ENCODE data around the gene TAS2R50. TPM values are rescaled to one million over a fixed set of nuclear protein-coding genes. Genes with fewer than 3 reads are reported as not detected.

TAS2R50 gene
- total and polyA plus RNA-seq, 4 donors, result 0.89 to 7.8 TPM; not detected in 2

DNA sequence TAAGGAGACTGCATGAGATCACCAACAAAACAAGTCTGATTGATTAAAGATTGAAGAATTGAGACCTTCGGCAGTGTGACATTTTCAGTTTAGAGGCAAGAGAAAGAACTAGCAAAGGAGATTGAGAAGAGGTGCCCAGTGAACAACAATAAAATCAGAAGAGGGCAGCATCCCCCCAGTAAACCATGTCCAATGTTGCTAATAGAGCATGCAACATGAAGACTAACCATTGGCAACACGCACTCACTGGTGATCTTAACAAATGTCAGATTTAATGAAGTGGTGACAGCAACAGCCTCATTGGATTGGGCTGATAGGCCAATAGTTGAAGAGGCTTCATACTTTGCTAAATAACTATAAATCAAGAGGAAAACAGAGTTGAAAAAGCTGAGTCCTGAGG, 26.9 kb downstream of the TAS2R50 start:
- Histone ChIP-seq H3K27ac (ENCODE audit: low read depth in 1 of 2, low read length in 2 of 2) (no peak overlapping the region), H3K4me3 (ENCODE audit: low read depth in 1 of 3, low read length in 3 of 3) (no peak overlapping the region), H3K27me3 (ENCODE audit: control insufficient read depth in 4 of 4, insufficient read depth in 4 of 4, low read length in 3 of 4) (no peaks in the 10 kb centered on the region), H3K36me3 (ENCODE audit: control insufficient read depth in 4 of 4, insufficient read depth in 3 of 4, low read depth in 1 of 4, low read length in 3 of 4) (no peaks in the 10 kb centered on the region), H3K9me3 (ENCODE audit: control insufficient read depth in 4 of 4, low read length in 3 of 4) (no peaks in the 10 kb centered on the region), H3K9ac (ENCODE audit: low read depth in 1 of 2, low read length in 2 of 2) (no peak overlapping the region), H3K4me1 (ENCODE audit: control insufficient read depth in 4 of 4, insufficient read depth in 4 of 4, low read length in 3 of 4) (no peaks in the 10 kb centered on the region)
- DNase-seq (ENCODE audit: low spot score), result no peak
- TF ChIP-seq RXRA (IDR thresholded peaks at IDR 0.05), result no peak
- TF ChIP-seq NR2F2 (IDR thresholded peaks at IDR 0.05), result no peak
- no peak for TF ChIP-seq GABPA (IDR thresholded peaks at IDR 0.05 in 1 of 2, conservative IDR thresholded peaks at IDR 0.05 in 1 of 2)
- TF ChIP-seq RAD21 (IDR thresholded peaks at IDR 0.05), result peak; percentile 21 to 39
- no peak for TF ChIP-seq JUND (IDR thresholded peaks at IDR 0.05)
- over 99% methylated on average over 2 of the region's 2 CpGs for WGBS

DNA sequence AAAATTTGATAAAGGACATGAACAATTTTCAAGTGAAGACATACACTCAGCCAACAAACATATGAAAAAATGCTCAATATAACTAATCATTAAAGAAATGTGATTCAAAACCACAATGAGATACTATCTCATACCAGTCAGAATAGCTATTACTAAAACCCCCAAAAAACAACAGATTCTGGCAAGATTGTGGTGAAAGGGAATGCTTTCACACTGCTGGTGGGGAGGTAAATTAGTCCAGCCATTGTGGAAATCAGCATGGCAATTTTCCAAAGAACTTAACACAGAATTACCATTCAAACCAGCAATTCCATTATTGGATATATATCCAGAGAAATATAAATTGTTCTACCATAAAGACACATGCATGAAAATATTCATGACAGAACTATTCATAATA, 29.0 kb downstream of the TAS2R50 start:
- no peak overlapping the region for H3K27ac ChIP-seq (ENCODE audit: low read depth in 1 of 2, low read length in 2 of 2)
- no peaks in the 10 kb centered on the region for H3K4me1 ChIP-seq (ENCODE audit: control insufficient read depth in 4 of 4, insufficient read depth in 4 of 4, low read length in 3 of 4)
- TF ChIP-seq FOXA2 (IDR thresholded peaks at IDR 0.05) (no peak), RXRA (IDR thresholded peaks at IDR 0.05) (no peak), HNF4A (conservative IDR thresholded peaks at IDR 0.05) (no peak), HNF4G (IDR thresholded peaks at IDR 0.05) (no peak)
- TF ChIP-seq, protein P1, sequence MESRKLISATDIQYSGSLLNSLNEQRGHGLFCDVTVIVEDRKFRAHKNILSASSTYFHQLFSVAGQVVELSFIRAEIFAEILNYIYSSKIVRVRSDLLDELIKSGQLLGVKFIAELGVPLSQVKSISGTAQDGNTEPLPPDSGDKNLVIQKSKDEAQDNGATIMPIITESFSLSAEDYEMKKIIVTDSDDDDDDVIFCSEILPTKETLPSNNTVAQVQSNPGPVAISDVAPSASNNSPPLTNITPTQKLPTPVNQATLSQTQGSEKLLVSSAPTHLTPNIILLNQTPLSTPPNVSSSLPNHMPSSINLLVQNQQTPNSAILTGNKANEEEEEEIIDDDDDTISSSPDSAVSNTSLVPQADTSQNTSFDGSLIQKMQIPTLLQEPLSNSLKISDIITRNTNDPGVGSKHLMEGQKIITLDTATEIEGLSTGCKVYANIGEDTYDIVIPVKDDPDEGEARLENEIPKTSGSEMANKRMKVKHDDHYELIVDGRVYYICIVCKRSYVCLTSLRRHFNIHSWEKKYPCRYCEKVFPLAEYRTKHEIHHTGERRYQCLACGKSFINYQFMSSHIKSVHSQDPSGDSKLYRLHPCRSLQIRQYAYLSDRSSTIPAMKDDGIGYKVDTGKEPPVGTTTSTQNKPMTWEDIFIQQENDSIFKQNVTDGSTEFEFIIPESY (IDR thresholded peaks at IDR 0.05), result no peak
- no peaks in the 10 kb centered on the region for H3K36me3 ChIP-seq (ENCODE audit: control insufficient read depth in 4 of 4, insufficient read depth in 3 of 4, low read depth in 1 of 4, low read length in 3 of 4)
- no peak overlapping the region for H3K4me3 ChIP-seq (ENCODE audit: low read depth in 1 of 3, low read length in 3 of 3)
- no peaks in the 10 kb centered on the region for H3K9me3 ChIP-seq (ENCODE audit: control insufficient read depth in 4 of 4, low read length in 3 of 4)
- H3K9ac ChIP-seq (ENCODE audit: low read depth in 1 of 2, low read length in 2 of 2), result no peak overlapping the region
- DNase-seq (ENCODE audit: low spot score), result no peak
- H3K27me3 ChIP-seq (ENCODE audit: control insufficient read depth in 4 of 4, insufficient read depth in 4 of 4, low read length in 3 of 4), result no peaks in the 10 kb centered on the region

DNA sequence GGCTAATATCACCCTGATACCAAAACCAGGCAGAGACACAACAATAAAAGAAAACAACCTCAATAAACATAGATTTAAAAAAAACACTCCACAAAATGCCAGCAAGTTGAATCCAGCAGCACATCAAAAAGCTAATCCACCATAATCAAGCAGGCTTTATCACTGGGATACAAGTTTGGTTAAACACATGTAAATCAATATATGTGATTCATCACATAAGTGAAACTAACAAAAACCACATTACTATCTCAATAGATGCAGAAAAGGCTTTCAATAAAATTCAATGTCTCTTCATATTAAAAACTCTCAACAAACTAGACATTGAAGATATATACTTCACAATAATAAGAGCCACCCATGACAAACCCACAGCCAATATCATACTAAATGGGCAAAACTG, 30.6 kb downstream of the TAS2R50 start:
- Histone ChIP-seq H3K9me3 (ENCODE audit: control insufficient read depth in 4 of 4, low read length in 3 of 4) (no peaks in the 10 kb centered on the region), H3K27me3 (ENCODE audit: control insufficient read depth in 4 of 4, insufficient read depth in 4 of 4, low read length in 3 of 4) (no peaks in the 10 kb centered on the region), H3K36me3 (ENCODE audit: control insufficient read depth in 4 of 4, insufficient read depth in 3 of 4, low read depth in 1 of 4, low read length in 3 of 4) (no peaks in the 10 kb centered on the region), H3K27ac (ENCODE audit: low read depth in 1 of 2, low read length in 2 of 2) (no peak overlapping the region), H3K9ac (ENCODE audit: low read depth in 1 of 2, low read length in 2 of 2) (no peak overlapping the region), H3K4me3 (ENCODE audit: low read depth in 1 of 3, low read length in 3 of 3) (no peak overlapping the region), H3K4me1 (ENCODE audit: control insufficient read depth in 4 of 4, insufficient read depth in 4 of 4, low read length in 3 of 4) (no peaks in the 10 kb centered on the region)
- TF ChIP-seq, protein P2, sequence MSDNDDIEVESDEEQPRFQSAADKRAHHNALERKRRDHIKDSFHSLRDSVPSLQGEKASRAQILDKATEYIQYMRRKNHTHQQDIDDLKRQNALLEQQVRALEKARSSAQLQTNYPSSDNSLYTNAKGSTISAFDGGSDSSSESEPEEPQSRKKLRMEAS (IDR thresholded peaks at IDR 0.05), result no peak
- TF ChIP-seq EGR1 (IDR thresholded peaks at IDR 0.05; ENCODE audit: low read depth in 2 of 2) (no peak), RXRA (IDR thresholded peaks at IDR 0.05) (no peak), NR2F2 (IDR thresholded peaks at IDR 0.05) (no peak), RAD21 (IDR thresholded peaks at IDR 0.05) (no peak), YY1 (IDR thresholded peaks at IDR 0.05) (no peak), FOXA1 (IDR thresholded peaks at IDR 0.05) (no peak), FOXA2 (IDR thresholded peaks at IDR 0.05) (no peak), SP1 (IDR thresholded peaks at IDR 0.05) (no peak), HNF4G (IDR thresholded peaks at IDR 0.05) (no peak), JUND (IDR thresholded peaks at IDR 0.05) (no peak), GABPA (IDR thresholded peaks at IDR 0.05 in 1 of 2, conservative IDR thresholded peaks at IDR 0.05 in 1 of 2) (no peak)
- TF ChIP-seq, protein P3, sequence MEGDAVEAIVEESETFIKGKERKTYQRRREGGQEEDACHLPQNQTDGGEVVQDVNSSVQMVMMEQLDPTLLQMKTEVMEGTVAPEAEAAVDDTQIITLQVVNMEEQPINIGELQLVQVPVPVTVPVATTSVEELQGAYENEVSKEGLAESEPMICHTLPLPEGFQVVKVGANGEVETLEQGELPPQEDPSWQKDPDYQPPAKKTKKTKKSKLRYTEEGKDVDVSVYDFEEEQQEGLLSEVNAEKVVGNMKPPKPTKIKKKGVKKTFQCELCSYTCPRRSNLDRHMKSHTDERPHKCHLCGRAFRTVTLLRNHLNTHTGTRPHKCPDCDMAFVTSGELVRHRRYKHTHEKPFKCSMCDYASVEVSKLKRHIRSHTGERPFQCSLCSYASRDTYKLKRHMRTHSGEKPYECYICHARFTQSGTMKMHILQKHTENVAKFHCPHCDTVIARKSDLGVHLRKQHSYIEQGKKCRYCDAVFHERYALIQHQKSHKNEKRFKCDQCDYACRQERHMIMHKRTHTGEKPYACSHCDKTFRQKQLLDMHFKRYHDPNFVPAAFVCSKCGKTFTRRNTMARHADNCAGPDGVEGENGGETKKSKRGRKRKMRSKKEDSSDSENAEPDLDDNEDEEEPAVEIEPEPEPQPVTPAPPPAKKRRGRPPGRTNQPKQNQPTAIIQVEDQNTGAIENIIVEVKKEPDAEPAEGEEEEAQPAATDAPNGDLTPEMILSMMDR (IDR thresholded peaks at IDR 0.05; ENCODE audit: low read depth, low read length, missing input control), result no peak
- TF ChIP-seq, protein P4, sequence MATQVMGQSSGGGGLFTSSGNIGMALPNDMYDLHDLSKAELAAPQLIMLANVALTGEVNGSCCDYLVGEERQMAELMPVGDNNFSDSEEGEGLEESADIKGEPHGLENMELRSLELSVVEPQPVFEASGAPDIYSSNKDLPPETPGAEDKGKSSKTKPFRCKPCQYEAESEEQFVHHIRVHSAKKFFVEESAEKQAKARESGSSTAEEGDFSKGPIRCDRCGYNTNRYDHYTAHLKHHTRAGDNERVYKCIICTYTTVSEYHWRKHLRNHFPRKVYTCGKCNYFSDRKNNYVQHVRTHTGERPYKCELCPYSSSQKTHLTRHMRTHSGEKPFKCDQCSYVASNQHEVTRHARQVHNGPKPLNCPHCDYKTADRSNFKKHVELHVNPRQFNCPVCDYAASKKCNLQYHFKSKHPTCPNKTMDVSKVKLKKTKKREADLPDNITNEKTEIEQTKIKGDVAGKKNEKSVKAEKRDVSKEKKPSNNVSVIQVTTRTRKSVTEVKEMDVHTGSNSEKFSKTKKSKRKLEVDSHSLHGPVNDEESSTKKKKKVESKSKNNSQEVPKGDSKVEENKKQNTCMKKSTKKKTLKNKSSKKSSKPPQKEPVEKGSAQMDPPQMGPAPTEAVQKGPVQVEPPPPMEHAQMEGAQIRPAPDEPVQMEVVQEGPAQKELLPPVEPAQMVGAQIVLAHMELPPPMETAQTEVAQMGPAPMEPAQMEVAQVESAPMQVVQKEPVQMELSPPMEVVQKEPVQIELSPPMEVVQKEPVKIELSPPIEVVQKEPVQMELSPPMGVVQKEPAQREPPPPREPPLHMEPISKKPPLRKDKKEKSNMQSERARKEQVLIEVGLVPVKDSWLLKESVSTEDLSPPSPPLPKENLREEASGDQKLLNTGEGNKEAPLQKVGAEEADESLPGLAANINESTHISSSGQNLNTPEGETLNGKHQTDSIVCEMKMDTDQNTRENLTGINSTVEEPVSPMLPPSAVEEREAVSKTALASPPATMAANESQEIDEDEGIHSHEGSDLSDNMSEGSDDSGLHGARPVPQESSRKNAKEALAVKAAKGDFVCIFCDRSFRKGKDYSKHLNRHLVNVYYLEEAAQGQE (IDR thresholded peaks at IDR 0.05), result no peak
- TF ChIP-seq, protein P1 (IDR thresholded peaks at IDR 0.05), result no peak
- DNase-seq (ENCODE audit: low spot score), result no peak
